NT2/D1 (cell line): ENCODE measurements around the gene GTF3C5.

ENCODE experiments used
- SUZ12 ChIP-seq: IDR thresholded peaks from 2 replicates; pipeline ENCODE4 v1.6.1; 2011; ENCODE audit not compliant: insufficient read length, insufficient read depth; ENCODE audit errors: extremely low read depth
- YY1 ChIP-seq: IDR thresholded peaks from 2 replicates; pipeline ENCODE4 v1.6.1; 2011; ENCODE audit not compliant: insufficient read length, insufficient read depth
- ZNF274 ChIP-seq: IDR thresholded peaks from 2 replicates; pipeline ENCODE4 v1.6.1; 2011; ENCODE audit warnings: mild to moderate bottlenecking, low read depth, low read length

GRCh38 chr9:133089271-133089671, 58.5 kb downstream of the GTF3C5 start:
- TF ChIP-seq SUZ12 = no peak
- TF ChIP-seq ZNF274 = no peak
- TF ChIP-seq YY1 = no peak
